ENCODE measurements around the gene PTPN3. TPM values are rescaled to one million over a fixed set of nuclear protein-coding genes. Genes with fewer than 3 reads are reported as not detected.

The PTPN3 gene
- total RNA-seq, 1 experiment from 2014 or later = 1.1 TPM

DNA sequence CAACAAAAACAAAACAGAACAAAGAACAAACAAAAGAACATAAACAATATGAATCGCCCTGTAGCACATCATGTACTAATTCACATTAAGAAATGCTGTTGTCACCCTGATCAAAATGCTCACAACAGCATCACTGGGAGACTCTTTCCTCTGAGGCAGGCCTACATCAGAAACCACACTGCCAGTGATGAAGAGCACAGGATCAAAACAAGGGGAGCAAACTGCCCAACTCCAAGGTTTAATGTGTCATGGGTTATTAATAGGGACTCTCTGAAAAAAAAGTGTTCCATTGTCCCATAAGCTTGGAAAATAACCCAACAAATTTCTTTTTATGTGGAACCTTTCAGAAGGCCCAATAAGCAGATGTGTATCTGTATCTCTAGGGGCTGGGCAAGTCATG, 74.2 kb downstream of the PTPN3 start:
- H3K27ac ChIP-seq (ENCODE audit: low read depth, low read length, poor library complexity, severe bottlenecking) = no peak overlapping the region
- POLR2A ChIA-PET (ENCODE audit: low non-redundant PET) = no interaction called here

DNA sequence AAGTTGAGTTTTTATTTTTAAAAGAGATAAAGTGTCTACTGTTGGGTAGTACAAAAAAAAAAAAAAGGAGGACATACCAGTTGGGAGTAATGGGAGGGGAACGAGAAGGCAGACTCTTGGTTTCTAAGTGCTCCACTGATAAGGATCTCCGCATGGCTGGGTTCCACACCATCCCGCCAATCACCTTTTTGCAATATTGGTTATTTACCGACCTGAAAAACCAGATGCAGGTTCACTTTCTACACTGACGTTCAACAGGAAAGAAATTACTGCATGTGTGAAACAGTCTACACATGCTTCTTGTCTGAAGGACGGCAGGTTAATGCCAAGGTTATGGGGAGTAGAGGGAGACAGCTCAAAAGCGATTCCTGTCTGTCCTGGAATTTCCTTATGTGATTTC, 75.5 kb downstream of the PTPN3 start:
- intact Hi-C loops (cut with micrococcal nuclease; ENCODE audit: unreplicated experiment) = no loop called here
- CTCF ChIA-PET = interaction anchor here (0.5 kb wide), 1 partner anchor 1842 kb away, joined by 6 read pairs; no protein-coding TSS in a partner anchor
- BruUV-seq (replicated peaks) = no TSS peak
- POLR2A ChIA-PET (ENCODE audit: low non-redundant PET) = no interaction called here
- H3K4me1 ChIP-seq (ENCODE audit: insufficient read depth, low read length, poor library complexity, severe bottlenecking) = no peaks in the 10 kb centered on the region
- H3K9me3 ChIP-seq (ENCODE audit: low read depth, low read length, poor library complexity, severe bottlenecking) = no peaks in the 10 kb centered on the region
- TF ChIP-seq EZH2 (IDR thresholded peaks at IDR 0.05; ENCODE audit: borderline replicate concordance, low read depth, low read length, poor library complexity, severe bottlenecking) = no peak
- no peak for TF ChIP-seq CTCF (conservative IDR thresholded peaks at IDR 0.05; ENCODE audit: low read depth, low read length)
- no peaks in the 10 kb centered on the region for H3K36me3 ChIP-seq (ENCODE audit: insufficient read depth, low read length, poor library complexity, severe bottlenecking)
- H3K27me3 ChIP-seq (replicated peaks; ENCODE audit: insufficient read depth, low read depth, low read length, poor library complexity) = no peaks in the 10 kb centered on the region
- DNase-seq (ENCODE audit: low spot score) = no peak
- H3K27ac ChIP-seq (ENCODE audit: low read depth, low read length, poor library complexity, severe bottlenecking) = no peak overlapping the region
- no peak overlapping the region for H3K4me3 ChIP-seq (ENCODE audit: low read depth, low read length, poor library complexity, severe bottlenecking)

More for the DNA sequence above, 74.2 kb downstream of the PTPN3 start:
- intact Hi-C loops (cut with micrococcal nuclease; ENCODE audit: unreplicated experiment) = no loop called here
- H3K4me3 ChIP-seq (ENCODE audit: low read depth, low read length, poor library complexity, severe bottlenecking) = no peak overlapping the region
- H3K4me1 ChIP-seq (ENCODE audit: insufficient read depth, low read length, poor library complexity, severe bottlenecking) = no peaks in the 10 kb centered on the region
- DNase-seq (ENCODE audit: low spot score) = no peak
- no peaks in the 10 kb centered on the region for H3K9me3 ChIP-seq (ENCODE audit: low read depth, low read length, poor library complexity, severe bottlenecking)
- no peak for TF ChIP-seq EZH2 (IDR thresholded peaks at IDR 0.05; ENCODE audit: borderline replicate concordance, low read depth, low read length, poor library complexity, severe bottlenecking)
- TF ChIP-seq CTCF (conservative IDR thresholded peaks at IDR 0.05; ENCODE audit: low read depth, low read length) = no peak
- no peaks in the 10 kb centered on the region for H3K27me3 ChIP-seq (replicated peaks; ENCODE audit: insufficient read depth, low read depth, low read length, poor library complexity)
- BruUV-seq (replicated peaks) = no TSS peak
- CTCF ChIA-PET = no interaction called here
- no peaks in the 10 kb centered on the region for H3K36me3 ChIP-seq (ENCODE audit: insufficient read depth, low read length, poor library complexity, severe bottlenecking)

- Histone ChIP-seq H3K27me3 (replicated peaks; ENCODE audit: insufficient read depth, low read depth, low read length, poor library complexity) (no peaks in the 10 kb centered on the region), H3K36me3 (ENCODE audit: insufficient read depth, low read length, poor library complexity, severe bottlenecking) (no peaks in the 10 kb centered on the region), H3K27ac (ENCODE audit: low read depth, low read length, poor library complexity, severe bottlenecking) (no peak overlapping the region), H3K4me1 (ENCODE audit: insufficient read depth, low read length, poor library complexity, severe bottlenecking) (no peaks in the 10 kb centered on the region), H3K4me3 (ENCODE audit: low read depth, low read length, poor library complexity, severe bottlenecking) (no peak overlapping the region), H3K9me3 (ENCODE audit: low read depth, low read length, poor library complexity, severe bottlenecking) (no peaks in the 10 kb centered on the region)
- CTCF ChIA-PET = no interaction called here
- no TSS peak for BruUV-seq (replicated peaks)
- DNase-seq (ENCODE audit: low spot score) = no peak
- POLR2A ChIA-PET (ENCODE audit: low non-redundant PET) = no interaction called here
- intact Hi-C loops (cut with micrococcal nuclease; ENCODE audit: unreplicated experiment) = no loop called here
- TF ChIP-seq CTCF (conservative IDR thresholded peaks at IDR 0.05; ENCODE audit: low read depth, low read length) = no peak
- TF ChIP-seq EZH2 (IDR thresholded peaks at IDR 0.05; ENCODE audit: borderline replicate concordance, low read depth, low read length, poor library complexity, severe bottlenecking) = no peak
Measured at GRCh38 chr9:109421026-109421970, 76.8 kb downstream of the PTPN3 start.
